OCI-LY1 (cell line): ENCODE measurements around the gene MOAP1.

Source experiments
- H2AFZ ChIP-seq: fragments of 200-600 bp; sonication (generic), shearing (Covaris generic); 2 replicates; pipeline ENCODE4 v1.6.0; 2014; ENCODE audit warnings: antibody characterized with exemption, mild to moderate bottlenecking, low read length
- H3F3A ChIP-seq: fragments of 200-600 bp; sonication (generic), shearing (Covaris generic); 2 replicates; pipeline ENCODE4 v1.6.0; 2014; ENCODE audit warnings: mild to moderate bottlenecking, antibody characterized with exemption, low read length, moderate library complexity; ENCODE audit not compliant: insufficient read depth
- H3K27ac ChIP-seq: fragments of 200-600 bp; sonication (generic); 2 replicates; pipeline ENCODE4 v1.5.1; 2014; ENCODE audit warnings: low read length, mixed run types, mild to moderate bottlenecking, low read depth; ENCODE audit not compliant: poor library complexity, severe bottlenecking
- H3K27me3 ChIP-seq: fragments of 200-600 bp; sonication (generic); 2 replicates; pipeline ENCODE4 v1.6.0; 2014; ENCODE audit warnings: antibody characterized with exemption, mild to moderate bottlenecking, low read length, moderate library complexity; ENCODE audit not compliant: insufficient read depth
- H3K36me3 ChIP-seq: fragments of 200-600 bp; sonication (generic); 2 replicates; pipeline ENCODE4 v1.6.1; 2014; ENCODE audit warnings: mild to moderate bottlenecking, antibody characterized with exemption, low read length, moderate library complexity, mixed read lengths; ENCODE audit not compliant: insufficient read depth
- H3K4me1 ChIP-seq: fragments of 200-600 bp; sonication (generic); 2 replicates; pipeline ENCODE4 v1.5.1; 2014; ENCODE audit warnings: mild to moderate bottlenecking, low read length, moderate library complexity; ENCODE audit not compliant: insufficient read depth, severe bottlenecking
- H3K4me2 ChIP-seq: fragments of 200-600 bp; sonication (generic), shearing (Covaris generic); 2 replicates; pipeline ENCODE4 v1.6.1; 2014; ENCODE audit warnings: low read length
- H3K4me3 ChIP-seq: fragments of 200-600 bp; sonication (generic); 2 replicates; pipeline ENCODE4 v1.5.1; 2014; ENCODE audit warnings: low read length, low read depth, mild to moderate bottlenecking, mixed read lengths; ENCODE audit not compliant: poor library complexity, severe bottlenecking
- H3K79me2 ChIP-seq: fragments of 200-600 bp; shearing (Covaris generic); 2 replicates; pipeline ENCODE4 v1.6.1; 2016; ENCODE audit warnings: mixed run types, low read length, mixed read lengths; ENCODE audit not compliant: insufficient read depth
- H3K9ac ChIP-seq: fragments of 200-600 bp; sonication (generic), shearing (Covaris generic); 2 replicates; pipeline ENCODE4 v1.6.1; 2014; ENCODE audit warnings: mild to moderate bottlenecking, low read length, mixed read lengths
- H3K9me2 ChIP-seq: fragments of 200-600 bp; sonication (generic), shearing (Covaris generic); 2 replicates; pipeline ENCODE4 v1.6.1; 2014; ENCODE audit warnings: low read depth, mild to moderate bottlenecking, low read length, mixed read lengths
- H3K9me3 ChIP-seq: fragments of 200-600 bp; shearing (Covaris generic); 2 replicates; pipeline ENCODE4 v1.6.1; 2014; ENCODE audit warnings: low read length, mixed read lengths
- H4K20me1 ChIP-seq: fragments of 200-600 bp; sonication (generic), shearing (Covaris generic); 2 replicates; pipeline ENCODE4 v1.6.0; 2016; ENCODE audit warnings: mild to moderate bottlenecking, low read length; ENCODE audit not compliant: insufficient read depth
- EZH2 ChIP-seq: fragments of 200-600 bp; sonication (generic), shearing (Covaris generic); IDR thresholded peaks from 2 replicates; pipeline ENCODE4 v1.8.0; 2017; ENCODE audit warnings: borderline replicate concordance, mixed run types, mild to moderate bottlenecking, antibody characterized with exemption, low read length, moderate library complexity, mixed read lengths
- TF ChIP-seq, protein P1 (sequence below): fragments of 200-600 bp; sonication (generic), shearing (Covaris generic); IDR thresholded peaks from 2 replicates; pipeline ENCODE4 v1.5.1; 2017; ENCODE audit warnings: mild to moderate bottlenecking, antibody characterized with exemption, low read length, moderate library complexity, mixed read lengths

Gene MOAP1

DNA sequence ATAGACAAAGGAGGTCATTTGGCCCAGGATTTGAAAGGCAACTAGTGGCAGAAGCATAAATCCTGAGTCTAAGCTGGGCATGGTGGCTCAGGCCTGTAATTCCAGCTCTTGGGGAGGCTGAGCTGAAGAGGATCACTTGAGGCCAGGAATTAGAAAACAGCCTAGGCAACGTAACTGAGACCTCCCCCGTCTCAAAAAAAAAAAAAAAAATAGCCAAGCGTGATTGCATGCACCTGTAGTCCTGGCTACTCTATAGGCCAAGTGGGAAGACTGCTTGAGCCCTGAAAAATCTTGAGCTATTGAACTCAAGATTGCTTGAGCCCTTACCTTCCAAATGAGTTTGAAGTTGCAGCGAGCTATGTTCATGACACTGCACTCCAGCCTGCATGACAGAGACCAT lies 14.3 kb upstream of the MOAP1 start:
- no peaks in the 10 kb centered on the region for H4K20me1 ChIP-seq
- H3K9ac ChIP-seq: no peak overlapping the region
- H3K79me2 ChIP-seq: peaks cover 15% of the 10 kb centered on the region
- no peaks in the 10 kb centered on the region for H3K9me2 ChIP-seq
- H3K27me3 ChIP-seq: no peaks in the 10 kb centered on the region
- no peak overlapping the region for H3K4me2 ChIP-seq
- H3F3A ChIP-seq: 0 out of 2 replicates have a peak, but pooled peaks cover 2% of the 10 kb centered on the region
- H3K36me3 ChIP-seq: peaks cover 46% of the 10 kb centered on the region
- H2AFZ ChIP-seq: no peak overlapping the region
- H3K4me3 ChIP-seq: no peak overlapping the region
- TF ChIP-seq, protein P1, sequence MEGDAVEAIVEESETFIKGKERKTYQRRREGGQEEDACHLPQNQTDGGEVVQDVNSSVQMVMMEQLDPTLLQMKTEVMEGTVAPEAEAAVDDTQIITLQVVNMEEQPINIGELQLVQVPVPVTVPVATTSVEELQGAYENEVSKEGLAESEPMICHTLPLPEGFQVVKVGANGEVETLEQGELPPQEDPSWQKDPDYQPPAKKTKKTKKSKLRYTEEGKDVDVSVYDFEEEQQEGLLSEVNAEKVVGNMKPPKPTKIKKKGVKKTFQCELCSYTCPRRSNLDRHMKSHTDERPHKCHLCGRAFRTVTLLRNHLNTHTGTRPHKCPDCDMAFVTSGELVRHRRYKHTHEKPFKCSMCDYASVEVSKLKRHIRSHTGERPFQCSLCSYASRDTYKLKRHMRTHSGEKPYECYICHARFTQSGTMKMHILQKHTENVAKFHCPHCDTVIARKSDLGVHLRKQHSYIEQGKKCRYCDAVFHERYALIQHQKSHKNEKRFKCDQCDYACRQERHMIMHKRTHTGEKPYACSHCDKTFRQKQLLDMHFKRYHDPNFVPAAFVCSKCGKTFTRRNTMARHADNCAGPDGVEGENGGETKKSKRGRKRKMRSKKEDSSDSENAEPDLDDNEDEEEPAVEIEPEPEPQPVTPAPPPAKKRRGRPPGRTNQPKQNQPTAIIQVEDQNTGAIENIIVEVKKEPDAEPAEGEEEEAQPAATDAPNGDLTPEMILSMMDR: no peak
- no peak for TF ChIP-seq EZH2
- H3K4me1 ChIP-seq: peaks cover 9% of the 10 kb centered on the region
- no peaks in the 10 kb centered on the region for H3K9me3 ChIP-seq
- H3K27ac ChIP-seq: no peak overlapping the region

DNA sequence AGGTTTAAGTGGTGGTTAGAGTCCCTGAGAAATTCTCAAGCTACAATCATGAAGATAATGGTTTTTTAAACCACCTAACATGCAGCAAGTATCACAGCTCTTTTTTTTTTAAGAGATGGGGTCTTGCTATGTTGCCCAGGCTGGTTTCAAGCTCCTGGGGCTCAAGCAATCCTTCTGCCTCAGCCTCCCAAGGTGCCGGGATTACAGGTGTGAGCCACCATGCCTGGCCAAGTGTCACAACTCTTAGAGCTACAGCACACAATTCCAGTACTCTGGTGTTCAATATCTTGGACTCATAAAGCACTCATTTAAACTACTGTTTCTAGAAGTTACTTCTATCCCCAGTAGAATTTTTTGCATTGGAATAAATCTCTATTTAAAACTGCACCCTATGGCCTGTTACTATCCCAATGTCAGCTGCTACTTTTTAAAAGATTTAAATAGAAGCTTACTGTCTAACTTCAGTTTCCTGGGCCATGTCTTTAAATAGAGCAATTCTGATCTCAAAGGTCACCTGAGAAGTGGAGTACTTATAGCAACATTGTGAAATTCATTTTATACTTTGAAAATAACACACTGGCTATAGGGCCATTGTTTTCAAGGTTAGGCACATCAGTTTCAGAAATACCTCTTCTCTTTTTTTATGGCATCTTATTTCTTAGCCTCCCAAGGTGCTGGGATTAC lies 10.8 kb upstream of the MOAP1 start:
- H4K20me1 ChIP-seq: no peaks in the 10 kb centered on the region
- no peaks in the 10 kb centered on the region for H3K27me3 ChIP-seq
- peaks cover 29% of the 10 kb centered on the region for H3K36me3 ChIP-seq
- TF ChIP-seq EZH2: no peak
- TF ChIP-seq, protein P1: no peak
- H3K9me2 ChIP-seq: no peaks in the 10 kb centered on the region
- no peaks in the 10 kb centered on the region for H3K9me3 ChIP-seq
- H3F3A ChIP-seq: 0 out of 2 replicates have a peak, but pooled peaks cover 2% of the 10 kb centered on the region
- no peak overlapping the region for H3K4me3 ChIP-seq
- no peaks in the 10 kb centered on the region for H3K79me2 ChIP-seq
- H3K9ac ChIP-seq: no peak overlapping the region
- H3K4me1 ChIP-seq: no peaks in the 10 kb centered on the region
- no peak overlapping the region for H2AFZ ChIP-seq
- H3K4me2 ChIP-seq: no peak overlapping the region
- no peak overlapping the region for H3K27ac ChIP-seq

DNA sequence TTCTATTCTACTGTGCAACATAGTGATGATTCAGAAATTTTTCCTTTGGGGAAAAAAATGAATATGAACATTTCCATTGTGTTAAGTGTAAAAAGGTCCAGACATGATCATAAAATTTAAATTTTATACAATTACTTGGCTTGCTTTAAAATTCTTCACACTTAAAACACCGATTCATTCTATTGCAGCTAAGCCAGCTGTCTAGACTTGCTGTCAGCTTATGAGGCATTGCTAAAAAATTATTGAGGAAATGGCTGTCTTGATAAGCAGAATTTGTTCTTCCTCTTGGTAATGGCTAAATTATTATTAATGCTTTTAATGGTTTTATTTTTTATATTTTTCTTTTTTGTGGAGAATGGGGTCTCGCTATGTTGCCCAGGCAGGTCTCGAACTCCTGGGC lies 2.3 kb upstream of the MOAP1 start:
- Histone ChIP-seq H3K27ac (no peak overlapping the region), H4K20me1 (no peaks in the 10 kb centered on the region), H3K27me3 (no peaks in the 10 kb centered on the region), H3K36me3 (peaks cover 35% of the 10 kb centered on the region), H3K9me3 (no peaks in the 10 kb centered on the region), H3K4me1 (peaks cover 26% of the 10 kb centered on the region), H3F3A (no peaks in the 10 kb centered on the region), H3K4me2 (no peak overlapping the region), H3K9ac (no peak overlapping the region), H2AFZ (no peak overlapping the region), H3K9me2 (no peaks in the 10 kb centered on the region), H3K79me2 (peaks cover 10% of the 10 kb centered on the region), H3K4me3 (no peak overlapping the region)
- TF ChIP-seq, protein P1: no peak
- TF ChIP-seq EZH2: no peak
